Endometrial microvascular endothelial cells (primary cell): Measurements from ENCODE around the gene CAPZA2. TPM values are rescaled to one million over a fixed set of nuclear protein-coding genes. Genes with fewer than 3 reads are reported as not detected.
"Not testable (repeated sequence)": the region's sequence is repeated elsewhere in the genome, so short reads cannot be mapped to it uniquely, and the experiment has no call there.

Experiments
- in situ Hi-C: cut with HindIII; loops from 2 replicates; pipeline ENCODE4 v1.10.0; 2017; ENCODE audit warnings: low sequenced_read_pairs, low pct_unique_long_range_greater_than_20kb; ENCODE audit errors: inconsistent ontology term
- total RNA-seq: library from RNA; depleted of rRNA; stranded (reverse); fragments of >200 nt; gene quantifications from one replicate; pipeline ENCODE4 v1.2.3, GENCODE V29; 2015; ENCODE audit errors: inconsistent ontology term

CAPZA2 gene
- 147 TPM for total RNA-seq

DNA sequence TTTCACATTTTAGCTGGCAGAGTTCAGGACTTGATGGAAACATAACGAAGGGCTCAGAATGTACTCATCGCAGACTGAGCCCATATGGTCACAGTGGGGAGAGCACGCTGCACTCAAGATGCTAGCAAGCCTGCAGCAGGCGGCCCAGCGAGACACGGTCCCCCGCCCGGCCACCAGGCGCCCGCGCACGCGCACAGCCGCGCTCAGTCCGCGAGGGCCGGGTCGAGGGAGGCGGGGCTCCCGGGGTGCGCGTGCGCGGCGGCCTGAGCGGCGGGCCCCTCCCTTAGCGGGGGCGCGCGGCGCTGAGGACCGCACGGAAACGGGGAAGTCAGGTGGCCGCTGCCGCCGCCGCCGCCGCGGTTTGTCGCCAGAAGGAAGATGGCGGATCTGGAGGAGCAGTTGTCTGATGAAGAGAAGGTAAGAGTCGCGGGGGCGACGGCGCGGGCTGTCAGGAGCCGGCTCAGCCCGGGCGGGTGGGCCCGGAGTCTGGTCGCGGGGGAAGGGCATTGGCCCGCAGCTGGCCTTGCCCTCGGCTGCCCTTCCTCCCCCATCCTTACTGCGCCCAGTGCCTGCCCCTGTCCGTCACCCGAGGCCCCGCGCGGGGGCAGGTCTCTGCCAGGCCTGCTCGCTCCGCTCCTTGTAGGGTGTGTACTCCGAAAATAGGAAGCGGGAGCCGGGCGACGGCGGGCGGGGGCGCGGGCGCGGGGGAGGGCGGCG, at the start of gene CAPZA2:
Gene CAPZA2, plus strand, starts transcription at position 354 of the 717 bp plus-strand sequence. Its CDS starts 25 bp downstream, at position 379.
- in situ Hi-C loops = loop anchor here (10.0 kb wide), 1 partner anchor 52 kb away; no protein-coding TSS in a partner anchor

DNA sequence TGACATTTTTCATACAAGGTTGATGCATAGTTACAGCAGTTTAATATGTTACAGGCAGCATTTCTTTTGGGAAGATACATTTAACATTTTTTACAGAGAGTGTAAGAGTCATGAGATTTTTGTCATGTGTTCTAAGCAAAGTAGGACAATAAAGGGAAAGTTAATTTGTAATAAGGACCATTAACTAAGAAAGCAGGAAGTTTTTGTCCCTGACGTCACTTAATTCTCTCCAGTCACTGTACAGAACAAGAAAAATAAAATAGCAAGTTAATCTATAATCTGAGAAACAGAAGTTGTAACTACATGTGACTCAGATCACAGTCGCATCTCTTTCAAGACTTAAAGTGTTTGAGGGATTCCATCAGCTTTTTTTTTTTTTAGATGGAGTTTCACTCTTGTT, 49.5 kb upstream of the CAPZA2 start:
- in situ Hi-C loops = no loop called here

DNA sequence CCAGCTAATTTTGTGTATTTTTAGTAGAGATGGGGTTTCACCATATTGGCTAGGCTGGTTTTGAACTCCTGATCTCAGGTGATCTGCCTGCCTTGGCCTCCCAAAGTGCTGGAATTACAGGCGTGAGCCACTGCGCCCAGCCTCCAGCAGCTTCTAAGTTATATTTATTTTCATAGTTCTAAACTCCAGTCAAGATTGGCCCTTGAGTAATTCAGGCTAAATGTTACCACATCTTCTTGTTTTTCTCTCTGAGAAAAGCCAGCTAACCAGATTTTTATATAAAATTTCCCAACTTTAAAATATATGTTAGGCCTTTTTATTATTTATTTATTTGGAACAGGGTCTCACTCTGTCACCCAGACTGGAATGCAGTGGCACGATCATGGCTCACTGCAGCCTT, 49.0 kb upstream of the CAPZA2 start:
- in situ Hi-C loops = not testable (repeated sequence)

DNA sequence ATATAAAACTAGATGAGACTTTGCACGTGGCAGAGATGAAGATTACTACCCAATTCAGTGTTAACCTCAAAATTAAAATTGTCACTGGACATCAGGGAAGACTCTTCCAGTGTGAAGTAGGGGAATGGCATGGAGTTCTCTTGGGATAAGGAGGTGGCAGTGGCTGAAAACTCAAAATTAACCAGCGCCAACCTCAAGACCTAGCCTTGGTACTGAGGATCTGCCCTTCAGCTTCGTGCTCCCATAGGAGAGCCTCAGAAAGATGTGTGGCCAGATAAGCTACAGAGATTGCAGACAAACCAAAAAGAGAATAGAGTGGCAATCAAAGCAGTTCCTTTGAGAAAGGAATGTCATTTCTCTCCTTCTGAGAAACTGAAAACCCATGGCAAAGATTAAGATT, 47.3 kb upstream of the CAPZA2 start:
- in situ Hi-C loops = no loop called here

DNA sequence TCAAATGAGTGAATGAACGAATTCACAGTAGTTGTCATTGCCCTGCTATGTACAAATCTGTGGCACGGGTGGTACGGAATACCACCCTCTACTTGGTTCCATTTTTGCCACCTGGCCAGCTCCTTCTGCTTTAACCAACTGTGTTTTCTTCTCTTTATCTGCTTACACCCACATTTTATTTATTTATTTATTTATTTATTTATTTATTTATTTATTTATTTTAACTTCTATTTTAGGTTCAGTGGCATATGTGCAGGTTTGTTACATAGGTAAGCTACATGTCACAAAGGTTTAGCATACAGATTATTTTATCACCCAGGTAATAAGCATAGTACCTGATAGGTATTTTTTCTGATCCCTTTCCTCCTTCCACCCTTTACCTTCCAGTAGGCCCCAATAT, 42.2 kb upstream of the CAPZA2 start:
- in situ Hi-C loops = no loop called here

DNA sequence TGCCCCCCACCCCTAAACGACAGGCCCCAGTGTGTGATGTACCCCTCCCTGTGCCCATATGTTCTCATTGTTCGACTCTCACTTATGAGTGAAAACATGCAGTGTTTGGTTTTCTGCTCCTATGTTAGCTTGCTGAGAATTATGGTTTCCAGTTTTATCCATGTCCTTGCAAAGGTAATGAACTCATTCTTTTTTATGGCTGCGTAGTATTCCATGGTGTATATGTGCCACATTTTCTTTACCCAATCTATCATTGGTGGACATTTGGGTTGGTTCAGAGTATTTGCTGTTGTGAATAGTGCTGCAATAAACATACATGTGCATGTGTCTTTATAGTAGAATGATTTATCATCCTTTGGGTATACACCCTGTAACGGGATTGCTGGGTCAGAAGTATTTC, 40.7 kb upstream of the CAPZA2 start:
- in situ Hi-C loops = not testable (repeated sequence)

DNA sequence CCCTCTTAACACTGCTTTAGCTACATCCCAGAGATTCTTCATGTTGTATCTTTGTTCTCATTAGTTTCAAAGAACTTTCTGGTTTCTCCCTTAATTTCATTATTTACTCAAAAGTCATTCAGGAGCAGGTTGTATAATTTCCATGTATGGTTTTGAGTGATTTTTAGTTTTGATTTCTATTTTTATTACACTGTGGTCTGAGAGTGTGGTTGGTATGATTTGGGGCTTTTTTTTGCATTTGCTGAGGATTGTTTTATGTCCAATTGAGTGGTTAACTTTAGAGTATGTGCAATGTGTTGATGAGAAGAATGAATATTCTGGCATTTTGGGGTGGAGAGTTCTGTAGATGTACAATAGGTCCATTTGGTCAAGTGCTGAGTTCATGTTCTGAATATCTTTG, 37.9 kb upstream of the CAPZA2 start:
- in situ Hi-C loops = no loop called here

DNA sequence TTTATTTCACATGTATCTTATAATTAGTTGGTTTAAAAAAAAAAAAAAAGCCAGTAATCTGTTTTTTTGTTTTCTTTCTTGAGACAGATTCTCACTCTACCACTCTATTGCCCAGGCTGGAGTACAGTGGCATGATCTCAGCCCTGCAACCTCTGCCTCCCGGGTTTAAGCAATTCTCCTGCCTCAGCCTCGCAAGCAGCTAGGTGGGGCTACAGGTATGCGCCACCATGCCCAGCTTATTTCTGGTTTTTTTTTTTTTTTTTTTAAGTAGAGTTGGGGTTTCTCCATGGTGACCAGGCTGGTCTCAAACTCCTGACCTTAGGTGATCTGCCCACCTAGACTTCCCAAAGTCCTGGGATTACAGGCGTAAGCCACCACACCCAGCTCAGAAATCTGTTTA, 34.1 kb upstream of the CAPZA2 start:
- in situ Hi-C loops = no loop called here

DNA sequence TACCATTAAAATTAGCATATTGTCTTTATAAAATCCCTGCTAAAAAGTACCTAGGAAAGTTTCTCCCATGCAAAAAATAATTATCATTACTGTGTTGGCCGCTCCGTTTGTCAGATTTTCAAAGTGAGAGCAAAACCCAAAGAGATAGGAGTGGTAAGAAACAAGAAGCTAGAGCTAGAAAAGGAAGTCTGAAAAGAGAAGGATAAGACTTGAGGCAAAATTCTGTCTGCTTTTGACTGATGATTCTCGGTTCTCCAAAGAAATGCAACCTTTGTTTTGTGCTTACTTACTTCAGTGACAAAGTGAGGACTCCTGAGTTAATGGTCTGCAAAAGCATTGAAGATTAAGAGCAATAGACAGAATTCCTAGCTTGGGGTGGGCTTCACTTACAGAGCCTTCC, 33.3 kb upstream of the CAPZA2 start:
- in situ Hi-C loops = no loop called here

DNA sequence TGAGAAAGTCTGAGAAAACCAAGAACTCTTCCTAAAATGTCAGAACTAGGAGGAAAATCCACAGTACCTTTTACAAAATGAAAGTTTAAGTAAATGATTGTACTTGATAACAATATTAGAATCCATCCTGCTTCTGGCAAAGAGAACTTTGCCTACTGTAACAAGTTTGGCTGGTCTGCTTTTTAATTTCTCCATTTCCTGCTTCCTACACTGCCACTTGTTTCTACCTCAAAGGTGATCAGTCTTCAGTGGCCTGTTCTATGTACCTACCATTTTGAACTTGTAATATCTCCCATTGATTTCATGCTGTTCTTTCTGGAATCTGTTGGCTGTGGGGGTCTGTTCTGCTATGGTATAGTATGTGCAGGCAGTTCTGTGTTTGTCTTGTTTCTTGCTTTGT, 32.9 kb upstream of the CAPZA2 start:
- in situ Hi-C loops = no loop called here

DNA sequence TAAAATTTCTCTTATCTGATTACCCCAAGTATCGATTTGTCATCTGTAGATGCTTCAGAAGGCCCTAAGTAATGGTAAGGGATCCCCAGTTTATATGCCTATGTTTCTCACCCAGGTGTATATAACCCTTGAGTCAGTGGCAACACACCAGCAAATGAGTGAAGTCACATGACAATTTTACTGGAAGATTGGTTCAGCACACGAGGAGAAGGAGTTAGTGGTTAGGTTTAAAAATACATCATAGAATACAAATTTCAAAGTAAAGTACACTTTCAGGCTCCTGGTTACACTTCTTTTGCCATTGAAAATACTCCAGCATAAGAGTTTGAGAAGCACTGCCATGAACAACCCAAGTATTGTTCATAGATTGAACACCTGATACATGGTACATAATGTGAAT, 29.7 kb upstream of the CAPZA2 start:
- in situ Hi-C loops = no loop called here

DNA sequence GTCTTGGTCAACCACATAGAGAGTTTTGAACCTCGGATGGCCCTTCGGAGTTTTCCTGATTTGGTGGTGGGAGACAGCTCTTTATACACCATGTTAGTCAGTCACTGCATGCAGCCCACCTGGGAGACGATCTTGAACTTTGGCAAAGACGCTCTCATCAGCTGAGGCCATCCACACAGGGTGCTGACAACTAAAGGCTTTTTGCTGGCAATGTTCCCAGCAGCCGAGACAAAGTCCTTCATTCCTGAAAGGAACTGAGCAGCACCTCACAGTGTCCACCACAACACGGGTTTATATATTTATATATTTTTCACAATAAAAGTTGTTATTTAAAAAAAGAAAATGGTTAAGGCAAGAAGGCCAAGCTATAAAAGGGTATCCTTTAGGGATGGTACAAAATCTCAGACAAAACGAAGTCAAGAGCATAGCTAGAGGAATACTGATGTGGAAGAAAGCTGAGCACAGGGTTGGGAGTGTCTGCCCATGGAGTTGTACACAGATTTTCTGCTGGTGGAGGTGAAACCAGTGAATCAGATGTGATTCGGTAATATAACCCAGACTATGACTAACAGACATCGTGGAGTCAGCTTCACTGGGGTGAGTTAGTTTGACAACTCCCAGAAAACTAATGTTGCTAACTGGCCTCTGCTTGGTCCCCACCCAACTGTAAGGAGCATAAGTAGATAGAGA, 27.4 kb upstream of the CAPZA2 start:
- in situ Hi-C loops = no loop called here

DNA sequence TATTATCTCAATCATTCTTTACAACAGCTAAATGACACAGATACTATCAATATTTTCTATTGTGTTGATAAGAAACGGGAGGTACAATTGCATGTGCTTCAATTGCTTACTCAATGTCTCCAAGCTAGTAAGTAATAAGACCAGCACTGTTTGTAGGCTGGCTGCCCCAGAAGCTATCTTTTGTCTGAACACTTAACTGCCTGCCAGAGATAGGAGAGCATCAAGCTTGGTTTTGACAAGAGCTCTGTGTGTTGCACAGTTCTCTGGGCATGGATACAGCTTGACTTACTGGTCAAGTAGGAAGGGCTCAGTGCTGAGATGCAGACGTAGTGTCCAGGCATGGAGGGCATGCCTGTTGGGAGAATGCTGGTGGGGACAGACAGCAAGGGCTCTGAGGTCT, 26.3 kb upstream of the CAPZA2 start:
- in situ Hi-C loops = no loop called here

DNA sequence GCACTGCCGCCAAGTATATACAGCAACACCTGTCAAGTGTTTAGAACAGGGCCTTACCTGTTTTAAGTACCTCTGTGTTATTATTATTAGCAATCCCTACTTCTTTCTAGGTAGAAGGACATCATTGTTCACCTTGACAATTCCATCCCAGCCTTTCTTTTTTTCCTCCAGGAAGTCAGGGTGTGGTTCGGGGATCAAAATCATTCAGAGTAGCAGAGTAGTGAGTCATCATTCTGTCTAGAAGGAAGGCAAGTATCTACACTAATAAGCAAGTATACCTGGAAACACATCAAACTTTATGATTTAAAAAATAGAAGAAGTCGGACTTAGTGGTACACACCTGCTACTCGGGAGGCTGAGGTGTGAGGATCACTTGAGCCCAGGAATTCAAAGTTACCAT, 25.5 kb upstream of the CAPZA2 start:
- in situ Hi-C loops = no loop called here

DNA sequence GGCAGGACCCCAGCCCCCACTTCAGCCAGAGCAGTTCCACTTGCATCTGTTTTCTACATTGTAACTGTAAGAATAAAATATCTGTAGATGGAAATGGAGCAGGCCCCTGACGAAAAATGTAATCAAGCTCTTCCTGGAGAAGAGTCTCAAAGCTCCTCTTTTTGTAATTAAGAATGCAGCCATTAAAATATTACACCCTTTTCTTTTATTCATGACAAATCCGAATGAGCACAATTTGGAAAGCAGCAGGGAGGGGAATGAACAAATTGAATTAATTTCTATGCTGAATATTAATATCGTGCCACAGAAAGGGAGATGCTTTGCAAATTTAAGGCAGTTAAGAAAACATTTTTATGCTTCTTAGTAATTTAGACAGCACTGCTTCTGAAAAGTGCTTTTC, 24.8 kb upstream of the CAPZA2 start:
- in situ Hi-C loops = no loop called here

DNA sequence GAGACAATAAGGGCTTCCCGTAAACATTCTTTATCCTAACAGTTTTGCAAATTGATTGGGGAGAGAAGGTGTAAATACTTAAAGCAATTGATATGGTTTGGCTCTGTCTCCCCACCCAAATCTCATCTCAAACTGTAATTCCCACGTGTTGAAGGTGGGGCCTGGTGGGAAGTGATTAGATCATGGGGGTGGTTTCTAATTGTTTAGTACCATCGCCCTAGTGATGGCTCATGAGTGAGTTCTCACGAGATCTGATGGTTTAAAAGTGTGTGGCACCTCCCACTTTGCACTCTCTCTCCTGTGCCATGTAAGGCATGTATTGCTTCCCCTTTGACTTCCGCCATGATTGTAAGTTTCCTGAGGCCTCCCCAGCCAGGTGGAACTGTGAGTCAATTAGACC, 22.1 kb upstream of the CAPZA2 start:
- in situ Hi-C loops = no loop called here

DNA sequence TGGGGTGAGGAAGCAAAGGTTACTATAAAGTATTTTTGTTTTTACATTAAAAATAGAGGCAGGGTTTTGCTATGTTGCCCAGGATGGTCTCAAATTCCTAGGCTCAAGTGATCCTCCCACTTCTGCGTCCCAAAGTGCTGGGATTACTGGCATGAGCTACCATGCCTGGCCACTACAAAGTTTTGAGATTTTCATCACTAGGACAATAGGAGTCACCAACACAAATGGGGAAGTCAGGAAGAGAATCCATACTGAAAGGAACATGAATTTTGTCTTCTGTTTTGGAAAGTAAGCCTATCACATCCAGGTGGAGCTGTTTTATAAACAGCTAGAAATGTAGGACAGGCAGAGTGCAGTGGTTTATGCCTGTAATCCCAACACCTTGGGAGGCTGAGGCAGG, 20.0 kb upstream of the CAPZA2 start:
- in situ Hi-C loops = no loop called here

DNA sequence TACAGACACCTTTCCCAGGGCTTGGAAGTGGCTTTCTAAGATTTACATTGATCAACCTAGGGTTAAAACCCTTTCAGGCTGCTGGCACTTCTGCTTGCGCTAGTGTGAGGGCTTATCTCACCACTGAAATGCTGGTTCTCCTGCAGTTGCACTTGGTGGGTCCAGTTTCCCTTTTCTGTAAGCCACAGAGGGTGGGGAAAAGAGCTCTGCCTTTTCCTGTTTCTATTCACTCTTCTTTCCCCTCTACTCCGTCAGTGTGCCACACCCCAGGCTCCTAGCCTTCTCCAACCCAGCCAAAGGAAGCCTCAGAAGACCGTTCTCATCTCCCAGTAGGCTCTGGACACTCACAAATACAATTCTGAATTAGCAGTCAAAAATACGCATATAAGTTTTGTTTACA, 19.0 kb upstream of the CAPZA2 start:
- in situ Hi-C loops = no loop called here

DNA sequence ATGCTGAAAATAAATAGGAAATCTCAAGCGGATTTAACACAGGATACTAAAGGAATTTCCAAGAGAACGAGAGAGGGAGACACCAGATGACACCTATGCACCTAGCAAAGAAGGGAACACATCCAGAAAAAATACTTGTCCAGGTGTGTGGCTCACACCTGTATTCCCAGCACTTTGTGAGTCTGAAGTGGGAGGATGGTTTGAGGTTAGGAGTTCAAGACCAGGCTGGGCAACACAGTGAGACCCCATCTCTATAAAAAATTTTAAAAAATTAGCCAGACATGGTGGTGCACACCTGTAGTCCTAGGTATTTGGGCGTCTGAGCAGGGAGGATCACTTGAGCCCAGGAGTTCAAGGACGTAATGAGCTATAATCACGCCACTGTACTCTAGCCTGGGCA, 11.2 kb upstream of the CAPZA2 start:
- in situ Hi-C loops = no loop called here

DNA sequence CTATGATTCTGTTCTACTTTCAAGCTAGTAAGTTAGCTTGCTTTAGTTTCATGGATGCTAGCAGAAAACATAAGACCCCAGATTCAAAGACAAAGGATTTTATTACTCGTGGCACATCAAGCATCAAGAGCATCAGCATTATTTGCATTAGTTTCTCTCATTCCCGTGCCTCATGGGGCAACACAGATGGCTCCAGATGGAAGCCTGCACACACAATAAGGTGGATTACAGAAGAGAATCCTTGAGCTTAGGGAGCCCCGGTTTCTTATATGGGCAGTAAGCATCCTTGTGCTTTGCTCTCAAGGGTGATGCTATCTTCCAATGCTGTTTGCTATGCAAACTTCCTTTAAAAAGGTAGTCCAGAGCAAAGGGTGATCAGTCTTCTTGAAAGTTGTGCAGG, 10.7 kb upstream of the CAPZA2 start:
- in situ Hi-C loops = no loop called here

DNA sequence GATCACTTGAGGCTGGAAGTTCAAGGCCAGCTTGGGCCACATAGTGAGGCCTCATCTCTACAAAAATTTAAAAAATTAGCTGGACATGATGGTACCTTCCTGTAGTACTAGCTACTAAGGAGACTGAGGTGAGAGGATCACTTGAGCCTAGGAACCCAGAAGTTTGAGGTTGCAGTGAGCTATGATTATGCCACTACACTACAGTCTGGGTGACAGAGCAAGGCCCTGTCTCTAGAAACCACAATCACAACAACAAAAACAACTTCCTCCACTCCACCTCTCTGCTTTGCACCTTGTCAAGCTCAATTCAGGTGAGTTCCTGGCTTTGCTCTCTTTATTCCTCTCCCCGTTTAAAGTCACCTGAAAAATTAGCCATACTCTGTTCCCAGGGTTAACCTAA, 8.3 kb upstream of the CAPZA2 start:
- in situ Hi-C loops = no loop called here
